Choroid plexus epithelial cell (primary cell): ENCODE data around the gene EXD2.
A peak's percentile ranks its signal among the peaks of the same experiment; 100 is the strongest.
"Not testable (repeated sequence)": the region's sequence is repeated elsewhere in the genome, so short reads cannot be mapped to it uniquely, and the experiment has no call there.

Experiments used
- DNase-seq: peaks from one replicate; pipeline ENCODE4 v3.0.0-alpha.2; 2010; ENCODE audit warnings: low read depth
- H3K4me3 ChIP-seq: 2 replicates; pipeline ENCODE4 v1.5.1; 2011; ENCODE audit warnings: low read depth, mild to moderate bottlenecking, control low read depth, low read length, moderate library complexity
- CTCF ChIP-seq: conservative IDR thresholded peaks from 2 replicates; pipeline ENCODE4 v1.5.1; 2011; ENCODE audit warnings: low read depth, mild to moderate bottlenecking, control low read depth, inconsistent platforms, low read length, moderate library complexity

Gene EXD2

GRCh38 chr14:69270795-69271708 lies 79.8 kb downstream of the EXD2 start:
- H3K4me3 ChIP-seq = no peak overlapping the region
- TF ChIP-seq CTCF = no peak
- DNase-seq = no peak

- no peak for TF ChIP-seq CTCF
- no peak overlapping the region for H3K4me3 ChIP-seq
- no peak for DNase-seq
Measured at GRCh38 chr14:69274321-69274720, 83.0 kb downstream of the EXD2 start.

GRCh38 chr14:69275331-69275730 lies 84.0 kb downstream of the EXD2 start:
- no peak overlapping the region for H3K4me3 ChIP-seq
- TF ChIP-seq CTCF = no peak
- DNase-seq = no peak

- not testable (repeated sequence) for DNase-seq
Measured at GRCh38 chr14:69277356-69277755, 86.1 kb downstream of the EXD2 start.

GRCh38 chr14:69280746-69281291 lies 89.5 kb downstream of the EXD2 start:
- TF ChIP-seq CTCF = no peak
- no peak for DNase-seq
- no peak overlapping the region for H3K4me3 ChIP-seq

More at GRCh38 chr14:69277356-69277755, 86.1 kb downstream of the EXD2 start:
- not testable (repeated sequence) for H3K4me3 ChIP-seq

GRCh38 chr14:69281450-69282169 lies 90.3 kb downstream of the EXD2 start:
- DNase-seq = peak; percentile 23

More at GRCh38 chr14:69281450-69282169, 90.3 kb downstream of the EXD2 start:
- peak; percentile 6 for TF ChIP-seq CTCF
- H3K4me3 ChIP-seq = no peak overlapping the region
